ENCODE measurements around the gene PPP4C. TPM values are rescaled to one million over a fixed set of nuclear protein-coding genes. Genes with fewer than 3 reads are reported as not detected.

PPP4C gene
- total RNA-seq, 1 experiment from 2014 or later, result 163 TPM

DNA sequence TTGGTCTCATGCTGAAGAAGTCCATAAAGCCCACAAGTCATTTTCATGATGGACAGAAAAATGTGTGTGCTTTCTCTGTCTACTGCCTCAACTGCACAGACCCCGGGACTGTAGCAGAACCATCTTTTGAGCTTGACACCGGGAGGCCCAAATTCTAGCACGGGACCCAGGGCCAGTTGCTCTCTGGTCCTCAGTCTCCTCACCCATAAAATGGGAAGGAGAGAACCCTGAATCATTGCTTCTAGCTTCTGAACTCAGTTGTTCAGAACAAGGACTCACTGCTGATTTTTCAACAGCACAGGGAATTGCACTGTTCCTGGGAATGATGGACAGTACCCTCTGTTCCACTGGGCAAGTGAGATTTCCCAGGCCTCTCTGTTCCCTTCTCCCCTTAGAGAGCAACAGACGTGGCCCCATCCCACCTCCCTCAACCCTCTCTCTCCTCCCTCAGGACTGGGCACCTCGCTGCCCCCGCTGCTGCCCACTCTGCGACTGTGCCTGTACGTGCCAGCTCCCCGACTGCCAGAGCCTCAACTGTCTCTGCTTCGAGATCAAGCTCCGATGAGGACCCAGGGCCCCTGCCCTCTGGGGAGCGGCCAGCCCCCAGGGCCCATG, 12.4 kb upstream of the PPP4C start:
- Histone ChIP-seq H3K56ac (ENCODE audit: insufficient read length, low read depth, low read length) (no peak overlapping the region), H3K23ac (ENCODE audit: insufficient read length, low read depth, low read length) (no peak overlapping the region), H3K27me3 (ENCODE audit: insufficient read depth, low read length) (no peaks in the 10 kb centered on the region), H2BK12ac (ENCODE audit: insufficient read length, low read depth, low read length) (no peak overlapping the region), H2AK5ac (ENCODE audit: insufficient read length, low read length) (no peak overlapping the region), H3K9me3 (ENCODE audit: control insufficient read depth, low read depth, low read length) (no peaks in the 10 kb centered on the region), H3K4ac (ENCODE audit: low read depth, low read length) (no peak overlapping the region), H2BK15ac (ENCODE audit: low read depth, low read length) (no peak overlapping the region), H3K79me2 (ENCODE audit: insufficient read depth, low read length) (peaks cover 12% of the 10 kb centered on the region; the same call in 1 of the 2 replicates), H3K18ac (ENCODE audit: insufficient read length, low read depth, low read length) (no peak overlapping the region), H2BK120ac (ENCODE audit: low read depth, low read length, poor library complexity, severe bottlenecking) (no peak overlapping the region), H3K4me2 (ENCODE audit: insufficient read depth, insufficient read length, low read length) (peak overlapping the region; percentile 89), H4K5ac (ENCODE audit: insufficient read length, low read depth, low read length) (no peak overlapping the region), H3K4me1 (ENCODE audit: insufficient read depth, low read length) (no peaks in the 10 kb centered on the region; the same call in 1 of the 2 replicates), H4K91ac (ENCODE audit: insufficient read length, low read depth, low read length) (no peak overlapping the region), H3K9ac (ENCODE audit: extremely low read depth, insufficient read length, low read length) (no peak overlapping the region), H3K27ac (ENCODE audit: insufficient read length, low read depth, low read length) (no peak overlapping the region), H2BK20ac (ENCODE audit: low read depth, low read length, poor library complexity, severe bottlenecking) (no peak overlapping the region), H3K23me2 (ENCODE audit: insufficient read length, low read depth, low read length, poor library complexity, severe bottlenecking) (peaks cover 17% of the 10 kb centered on the region), H3T11ph (ENCODE audit: low read length) (no peak overlapping the region), H3K14ac (ENCODE audit: insufficient read depth, low read length) (no peak overlapping the region), H3K79me1 (ENCODE audit: insufficient read depth, low read depth, low read length, poor library complexity, severe bottlenecking) (peaks cover 5% of the 10 kb centered on the region), H4K8ac (replicated peaks; ENCODE audit: insufficient read length, low read depth, low read length) (no peak overlapping the region), H2BK5ac (ENCODE audit: insufficient read length, low read length) (no peak overlapping the region), H4K20me1 (ENCODE audit: control insufficient read depth, insufficient read depth, insufficient read length) (no peaks in the 10 kb centered on the region), H2AFZ (ENCODE audit: low read length) (no peak overlapping the region)
- Mint-ChIP-seq H3K27me3 (ENCODE audit: low read depth) (no peaks in the 10 kb centered on the region), H3K27ac (peak overlapping the region in 2 of 3 experiments; percentile 79 to 83; a peak in 2 of 7 replicates), H3K4me3 (peak overlapping the region; percentile 88 to 94), H3K36me3 (ENCODE audit: insufficient read depth in 1 of 3, low read depth in 3 of 3) (peaks cover 16 to 26% (median 18%) of the 10 kb centered on the region in 3 experiments), H3K4me1 (peaks cover 25 to 34% of the 10 kb centered on the region in 2 experiments), H3K9me3 (no peaks in the 10 kb centered on the region; a peak in 1 of 5 replicates)
- no CpG with 5 or more reads among the region's 12 CpGs for WGBS (ENCODE audit: extremely low coverage, insufficient read length, low lambda C conversion rate)
- TF ChIP-seq, protein P1, sequence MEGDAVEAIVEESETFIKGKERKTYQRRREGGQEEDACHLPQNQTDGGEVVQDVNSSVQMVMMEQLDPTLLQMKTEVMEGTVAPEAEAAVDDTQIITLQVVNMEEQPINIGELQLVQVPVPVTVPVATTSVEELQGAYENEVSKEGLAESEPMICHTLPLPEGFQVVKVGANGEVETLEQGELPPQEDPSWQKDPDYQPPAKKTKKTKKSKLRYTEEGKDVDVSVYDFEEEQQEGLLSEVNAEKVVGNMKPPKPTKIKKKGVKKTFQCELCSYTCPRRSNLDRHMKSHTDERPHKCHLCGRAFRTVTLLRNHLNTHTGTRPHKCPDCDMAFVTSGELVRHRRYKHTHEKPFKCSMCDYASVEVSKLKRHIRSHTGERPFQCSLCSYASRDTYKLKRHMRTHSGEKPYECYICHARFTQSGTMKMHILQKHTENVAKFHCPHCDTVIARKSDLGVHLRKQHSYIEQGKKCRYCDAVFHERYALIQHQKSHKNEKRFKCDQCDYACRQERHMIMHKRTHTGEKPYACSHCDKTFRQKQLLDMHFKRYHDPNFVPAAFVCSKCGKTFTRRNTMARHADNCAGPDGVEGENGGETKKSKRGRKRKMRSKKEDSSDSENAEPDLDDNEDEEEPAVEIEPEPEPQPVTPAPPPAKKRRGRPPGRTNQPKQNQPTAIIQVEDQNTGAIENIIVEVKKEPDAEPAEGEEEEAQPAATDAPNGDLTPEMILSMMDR (conservative IDR thresholded peaks at IDR 0.05), result no peak
- no peak for DNase-seq
